ENCODE measurements around the gene NFE2L3. TPM values are rescaled to one million over a fixed set of nuclear protein-coding genes. Genes with fewer than 3 reads are reported as not detected.
A peak's percentile ranks its signal among the peaks of the same experiment; 100 is the strongest.
"Not testable (repeated sequence)": the region's sequence is repeated elsewhere in the genome, so short reads cannot be mapped to it uniquely, and the experiment has no call there.

Gene NFE2L3
- total RNA-seq, 2 experiments from 2014 or later: 10.0 to 10.3 TPM

GRCh38 chr7:26166684-26167266, 14.8 kb downstream of the NFE2L3 start:
- peaks cover 18% of the 10 kb centered on the region for H3K36me3 Mint-ChIP-seq
- peaks cover 2% of the 10 kb centered on the region for H3K9me3 Mint-ChIP-seq
- peaks cover 30% of the 10 kb centered on the region for H3K4me1 Mint-ChIP-seq
- peak overlapping the region; percentile 5 for H3K4me3 Mint-ChIP-seq
- POLR2A ChIA-PET: interaction anchor here (0.8 to 2.5 kb wide), 8 partner anchors 9 to 35 kb away, joined by 3 to 11 read pairs (median 6); partner anchors contain the start of genes CBX3 and NFE2L3
- ATAC-seq (ENCODE audit: low read depth) (peak; percentile 45), DNase-seq (no peak)
- no peaks in the 10 kb centered on the region for H3K27me3 Mint-ChIP-seq
- H3K27ac Mint-ChIP-seq: peak overlapping the region; percentile 74

- peaks cover 27% of the 10 kb centered on the region for H3K4me1 Mint-ChIP-seq
- peak overlapping the region; percentile 5 for H3K4me3 Mint-ChIP-seq
- ATAC-seq (ENCODE audit: low read depth) (peak; percentile 81), DNase-seq (no peak)
- H3K27ac Mint-ChIP-seq: peak overlapping the region; percentile 74
- POLR2A ChIA-PET: interaction anchor here (0.8 to 2.5 kb wide), 9 partner anchors 10 to 77 kb away, joined by 3 to 8 read pairs (median 6); partner anchors contain the start of genes CBX3 and NFE2L3
- peaks cover 22% of the 10 kb centered on the region for H3K36me3 Mint-ChIP-seq
- H3K27me3 Mint-ChIP-seq: no peaks in the 10 kb centered on the region
- H3K9me3 Mint-ChIP-seq: peaks cover 2% of the 10 kb centered on the region
Measured at GRCh38 chr7:26167303-26167934, 15.4 kb downstream of the NFE2L3 start.

GRCh38 chr7:26168458-26169023, 16.5 kb downstream of the NFE2L3 start:
- POLR2A ChIA-PET: interaction anchor here (2.5 kb wide), 1 partner anchor 19 kb away, joined by 6 read pairs; no protein-coding TSS in a partner anchor
- peaks cover 19% of the 10 kb centered on the region for H3K36me3 Mint-ChIP-seq
- no peak overlapping the region for H3K27ac Mint-ChIP-seq
- H3K9me3 Mint-ChIP-seq: peaks cover 2% of the 10 kb centered on the region
- H3K4me3 Mint-ChIP-seq: no peak overlapping the region
- no peaks in the 10 kb centered on the region for H3K27me3 Mint-ChIP-seq
- DNase-seq (no peak), ATAC-seq (ENCODE audit: low read depth) (no peak)
- H3K4me1 Mint-ChIP-seq: peaks cover 26% of the 10 kb centered on the region

- POLR2A ChIA-PET: interaction anchor here (1.0 kb wide), 1 partner anchor 13 kb away, joined by 3 read pairs; no protein-coding TSS in a partner anchor
Measured at GRCh38 chr7:26169271-26169670, 17.3 kb downstream of the NFE2L3 start.

GRCh38 chr7:26170663-26171062, 18.7 kb downstream of the NFE2L3 start:
- peaks cover 37% of the 10 kb centered on the region for H3K4me1 Mint-ChIP-seq
- no peak for ATAC-seq (ENCODE audit: low read depth)
- POLR2A ChIA-PET: no interaction called here

More at GRCh38 chr7:26169271-26169670, 17.3 kb downstream of the NFE2L3 start:
- Mint-ChIP-seq H3K27me3 (no peaks in the 10 kb centered on the region), H3K9me3 (peaks cover 2% of the 10 kb centered on the region), H3K36me3 (peaks cover 22% of the 10 kb centered on the region), H3K4me1 (peaks cover 33% of the 10 kb centered on the region), H3K27ac (no peak overlapping the region), H3K4me3 (no peak overlapping the region)
- no peak for DNase-seq
- ATAC-seq (ENCODE audit: low read depth): no peak

GRCh38 chr7:26171601-26172000, 19.6 kb downstream of the NFE2L3 start:
- Mint-ChIP-seq H3K9me3 (peaks cover 2% of the 10 kb centered on the region), H3K4me1 (peaks cover 33% of the 10 kb centered on the region), H3K4me3 (no peak overlapping the region), H3K27me3 (no peaks in the 10 kb centered on the region), H3K27ac (no peak overlapping the region), H3K36me3 (peaks cover 23% of the 10 kb centered on the region)
- POLR2A ChIA-PET: interaction anchor here (1.2 kb wide), 1 partner anchor 11 kb away, joined by 3 read pairs; no protein-coding TSS in a partner anchor
- DNase-seq (no peak), ATAC-seq (ENCODE audit: low read depth) (no peak)

More at GRCh38 chr7:26170663-26171062, 18.7 kb downstream of the NFE2L3 start:
- Mint-ChIP-seq H3K27ac (no peak overlapping the region), H3K9me3 (peaks cover 2% of the 10 kb centered on the region), H3K27me3 (no peaks in the 10 kb centered on the region), H3K36me3 (peaks cover 23% of the 10 kb centered on the region), H3K4me3 (no peak overlapping the region)
- no peak for DNase-seq

- no peak overlapping the region for H3K27ac Mint-ChIP-seq
Measured at GRCh38 chr7:26172048-26172447, 20.1 kb downstream of the NFE2L3 start.

GRCh38 chr7:26175903-26176302, 23.9 kb downstream of the NFE2L3 start:
- POLR2A ChIA-PET; ATAC-seq (ENCODE audit: low read depth); H3K4me3 Mint-ChIP-seq: not testable (repeated sequence)

More at GRCh38 chr7:26172048-26172447, 20.1 kb downstream of the NFE2L3 start:
- Mint-ChIP-seq H3K4me3 (no peak overlapping the region), H3K36me3 (peaks cover 23% of the 10 kb centered on the region), H3K9me3 (peaks cover 2% of the 10 kb centered on the region), H3K4me1 (peaks cover 29% of the 10 kb centered on the region), H3K27me3 (no peaks in the 10 kb centered on the region)
- DNase-seq (no peak), ATAC-seq (ENCODE audit: low read depth) (no peak)
- POLR2A ChIA-PET: interaction anchor here (1.2 kb wide), 1 partner anchor 10 kb away, joined by 3 read pairs; no protein-coding TSS in a partner anchor

GRCh38 chr7:26176696-26177095, 24.7 kb downstream of the NFE2L3 start:
- H3K9me3 Mint-ChIP-seq; H3K27ac Mint-ChIP-seq; H3K27me3 Mint-ChIP-seq; DNase-seq; ATAC-seq (ENCODE audit: low read depth); H3K4me3 Mint-ChIP-seq; POLR2A ChIA-PET: not testable (repeated sequence)
- peaks cover 17% of the 10 kb centered on the region for H3K4me1 Mint-ChIP-seq
- H3K36me3 Mint-ChIP-seq: peaks cover 14% of the 10 kb centered on the region

More at GRCh38 chr7:26175903-26176302, 23.9 kb downstream of the NFE2L3 start:
- Mint-ChIP-seq H3K36me3 (peaks cover 17% of the 10 kb centered on the region), H3K4me1 (peaks cover 17% of the 10 kb centered on the region)
- DNase-seq, H3K27ac Mint-ChIP-seq, H3K9me3 Mint-ChIP-seq, H3K27me3 Mint-ChIP-seq: not testable (repeated sequence)

GRCh38 chr7:26177269-26177668, 25.3 kb downstream of the NFE2L3 start:
- H3K9me3 Mint-ChIP-seq; ATAC-seq (ENCODE audit: low read depth); H3K27me3 Mint-ChIP-seq; POLR2A ChIA-PET; DNase-seq; H3K4me3 Mint-ChIP-seq; H3K27ac Mint-ChIP-seq: not testable (repeated sequence)
- H3K36me3 Mint-ChIP-seq: peaks cover 11% of the 10 kb centered on the region
- peaks cover 17% of the 10 kb centered on the region for H3K4me1 Mint-ChIP-seq

- peaks cover 9% of the 10 kb centered on the region for H3K36me3 Mint-ChIP-seq
- no peaks in the 10 kb centered on the region for H3K27me3 Mint-ChIP-seq
- H3K9me3 Mint-ChIP-seq: no peaks in the 10 kb centered on the region
- ATAC-seq (ENCODE audit: low read depth) (no peak), DNase-seq (no peak)
- H3K27ac Mint-ChIP-seq: no peak overlapping the region
- POLR2A ChIA-PET: interaction anchor here (1.5 kb wide), 1 partner anchor 22 kb away, joined by 3 read pairs; no protein-coding TSS in a partner anchor
- H3K4me1 Mint-ChIP-seq: peaks cover 13% of the 10 kb centered on the region
- H3K4me3 Mint-ChIP-seq: no peak overlapping the region
Measured at GRCh38 chr7:26178272-26178960, 26.4 kb downstream of the NFE2L3 start.

- Mint-ChIP-seq H3K4me3 (no peak overlapping the region), H3K27me3 (no peaks in the 10 kb centered on the region), H3K4me1 (peaks cover 5% of the 10 kb centered on the region), H3K27ac (no peak overlapping the region), H3K36me3 (no peaks in the 10 kb centered on the region), H3K9me3 (no peaks in the 10 kb centered on the region)
- POLR2A ChIA-PET: interaction anchor here (0.6 to 4.1 kb wide), 4 partner anchors 10 to 23 kb away, joined by 3 to 17 read pairs (median 4); partner anchors contain the start of genes CBX3 and HNRNPA2B1
- ATAC-seq (ENCODE audit: low read depth) (no peak), DNase-seq (no peak)
Measured at GRCh38 chr7:26179422-26179821, 27.4 kb downstream of the NFE2L3 start.
